ENCODE data around the gene ZNF541. TPM values are rescaled to one million over a fixed set of nuclear protein-coding genes. Genes with fewer than 3 reads are reported as not detected.

The ZNF541 gene
- total RNA-seq, 4 donors from 2014 or later, result 0.16 TPM; not detected in 3

DNA sequence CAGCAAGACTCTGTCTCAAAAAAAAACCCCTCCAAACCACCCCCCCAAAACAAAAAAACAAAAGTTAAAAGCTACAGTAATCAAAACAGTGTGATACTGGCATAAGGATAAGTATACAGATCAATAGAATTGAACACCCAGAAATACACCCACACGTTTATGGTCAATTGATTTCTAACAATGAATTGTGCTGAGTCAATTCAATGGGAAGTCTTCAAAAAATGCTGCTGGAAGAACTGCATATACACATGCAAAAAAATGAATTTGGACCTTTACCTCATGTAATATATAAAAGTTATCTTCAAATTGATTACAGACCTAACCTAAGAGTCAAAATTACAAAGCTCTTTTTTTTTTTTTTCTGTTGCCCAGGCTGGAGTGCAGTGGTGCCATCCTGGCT lies 38.3 kb downstream of the ZNF541 start:
- in situ Hi-C loops (cut with MboI; ENCODE audit: low pct_ligation_motif_present in 1 of 4, low pct_unique_long_range_greater_than_20kb in 1 of 4, low sequenced_read_pairs in 3 of 4) (no loop called here), intact Hi-C loops (cut with DNase I; ENCODE audit: low total_unique reads) (no loop called here)
- no peak overlapping the region for H3K4me3 ChIP-seq
- no peaks in the 10 kb centered on the region for H3K27me3 ChIP-seq
- WGBS, 2 donors (ENCODE audit: low coverage in 1 of 2), result 50 to 57% methylated on average over 1 of the region's 1 CpG
- no peak overlapping the region for H3K27ac ChIP-seq
- no peaks in the 10 kb centered on the region for H3K36me3 ChIP-seq
- H3K4me1 ChIP-seq, result no peaks in the 10 kb centered on the region
- H3K9me3 ChIP-seq, result no peaks in the 10 kb centered on the region
- DNase-seq, result no peak
- no peak for TF ChIP-seq POLR2AphosphoS5 (IDR thresholded peaks at IDR 0.05)
- TF ChIP-seq, protein P1, sequence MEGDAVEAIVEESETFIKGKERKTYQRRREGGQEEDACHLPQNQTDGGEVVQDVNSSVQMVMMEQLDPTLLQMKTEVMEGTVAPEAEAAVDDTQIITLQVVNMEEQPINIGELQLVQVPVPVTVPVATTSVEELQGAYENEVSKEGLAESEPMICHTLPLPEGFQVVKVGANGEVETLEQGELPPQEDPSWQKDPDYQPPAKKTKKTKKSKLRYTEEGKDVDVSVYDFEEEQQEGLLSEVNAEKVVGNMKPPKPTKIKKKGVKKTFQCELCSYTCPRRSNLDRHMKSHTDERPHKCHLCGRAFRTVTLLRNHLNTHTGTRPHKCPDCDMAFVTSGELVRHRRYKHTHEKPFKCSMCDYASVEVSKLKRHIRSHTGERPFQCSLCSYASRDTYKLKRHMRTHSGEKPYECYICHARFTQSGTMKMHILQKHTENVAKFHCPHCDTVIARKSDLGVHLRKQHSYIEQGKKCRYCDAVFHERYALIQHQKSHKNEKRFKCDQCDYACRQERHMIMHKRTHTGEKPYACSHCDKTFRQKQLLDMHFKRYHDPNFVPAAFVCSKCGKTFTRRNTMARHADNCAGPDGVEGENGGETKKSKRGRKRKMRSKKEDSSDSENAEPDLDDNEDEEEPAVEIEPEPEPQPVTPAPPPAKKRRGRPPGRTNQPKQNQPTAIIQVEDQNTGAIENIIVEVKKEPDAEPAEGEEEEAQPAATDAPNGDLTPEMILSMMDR (IDR thresholded peaks at IDR 0.05), result no peak
- TF ChIP-seq POLR2A (IDR thresholded peaks at IDR 0.05), result no peak
- TF ChIP-seq EP300 (IDR thresholded peaks at IDR 0.05; ENCODE audit: low read depth), result no peak

DNA sequence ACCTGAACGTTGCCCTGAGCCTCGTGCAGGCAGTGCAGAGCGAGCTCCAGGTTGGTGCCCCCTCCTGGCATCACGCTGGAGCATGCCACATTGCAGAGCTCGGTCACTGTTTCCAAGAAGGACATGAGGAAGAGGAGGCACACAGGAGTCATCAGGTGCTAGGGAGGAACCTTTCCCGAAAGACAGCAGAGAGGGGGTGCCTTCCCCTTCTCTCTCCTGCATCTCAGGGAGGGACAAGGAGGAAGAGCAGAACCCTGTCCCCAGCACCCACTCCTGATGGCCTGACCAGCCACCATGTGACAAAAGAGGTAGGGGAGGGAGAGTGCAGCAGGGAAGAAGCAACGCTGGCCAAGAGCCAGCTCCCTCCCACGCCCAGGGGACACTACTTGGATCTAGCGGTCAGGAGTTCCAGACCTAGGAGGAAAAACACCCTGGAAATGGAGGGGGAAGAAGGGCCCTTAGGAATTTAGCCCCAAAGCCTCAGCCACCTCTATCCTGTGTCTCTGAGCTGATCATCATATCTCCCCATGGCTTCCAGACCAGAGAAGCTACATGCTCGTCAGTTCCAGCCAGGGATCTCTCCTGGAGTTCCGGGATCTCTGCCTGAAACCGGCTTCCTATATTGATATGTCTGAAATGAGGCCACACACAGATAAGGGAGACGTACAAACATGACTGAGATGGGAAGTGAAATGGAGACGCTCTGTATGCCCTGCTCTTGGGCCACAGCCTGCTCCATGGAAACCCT lies 41.1 kb downstream of the ZNF541 start:
- in situ Hi-C loops (cut with MboI; ENCODE audit: low pct_ligation_motif_present in 1 of 4, low pct_unique_long_range_greater_than_20kb in 1 of 4, low sequenced_read_pairs in 3 of 4) (no loop called here), intact Hi-C loops (cut with DNase I; ENCODE audit: low total_unique reads) (no loop called here)
- TF ChIP-seq, protein P1 (IDR thresholded peaks at IDR 0.05), result no peak
- TF ChIP-seq POLR2A (IDR thresholded peaks at IDR 0.05) (no peak), EP300 (IDR thresholded peaks at IDR 0.05; ENCODE audit: low read depth) (no peak), POLR2AphosphoS5 (IDR thresholded peaks at IDR 0.05) (no peak)
- no peak overlapping the region for H3K4me3 ChIP-seq
- no peaks in the 10 kb centered on the region for H3K27me3 ChIP-seq
- H3K36me3 ChIP-seq, result no peaks in the 10 kb centered on the region
- 51% methylated on average over 14 of the region's 14 CpGs; no CpG with 5 or more reads in 1 of the 2 donors for WGBS, 2 donors (ENCODE audit: low coverage in 1 of 2)
- H3K27ac ChIP-seq, result no peak overlapping the region
- H3K4me1 ChIP-seq, result no peaks in the 10 kb centered on the region
- H3K9me3 ChIP-seq, result no peaks in the 10 kb centered on the region
- no peak for DNase-seq

DNA sequence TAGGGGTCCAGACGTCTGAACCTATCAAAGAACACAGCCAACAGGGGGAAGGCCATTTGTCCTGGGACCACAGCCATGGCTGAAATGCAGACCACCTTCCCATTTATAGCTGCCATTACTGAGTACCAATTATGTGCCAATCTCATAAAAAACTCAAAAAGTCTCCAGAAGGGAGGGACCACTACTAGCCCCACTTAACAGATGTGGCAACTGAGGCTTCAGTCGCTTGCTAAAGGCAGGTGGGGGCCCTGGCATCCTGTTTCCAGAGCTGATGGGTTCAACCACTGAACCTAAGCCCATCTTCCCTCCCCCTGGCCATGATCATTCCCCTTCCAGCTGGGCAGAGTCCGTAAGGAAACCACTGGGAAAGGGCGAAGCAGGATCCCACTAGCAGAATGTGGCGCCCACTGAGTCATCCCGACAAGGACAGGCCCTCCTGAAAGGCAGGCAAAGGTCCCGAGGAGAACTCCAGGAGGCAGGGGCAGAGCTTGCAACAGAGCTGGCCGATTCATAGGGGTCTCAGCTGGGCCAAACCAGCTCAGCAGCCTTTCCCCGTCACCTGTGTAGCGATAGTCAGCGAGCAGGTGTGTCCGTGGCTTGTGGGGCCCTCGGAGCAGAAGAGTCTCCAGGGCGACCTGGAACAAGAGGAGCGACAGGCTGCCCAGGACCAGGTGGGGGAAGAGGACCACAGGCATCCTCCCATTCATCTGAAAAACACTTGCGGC lies 43.8 kb downstream of the ZNF541 start:
- Histone ChIP-seq H3K4me1 (no peaks in the 10 kb centered on the region), H3K27me3 (no peaks in the 10 kb centered on the region), H3K36me3 (no peaks in the 10 kb centered on the region), H3K27ac (no peak overlapping the region), H3K9me3 (no peaks in the 10 kb centered on the region), H3K4me3 (no peak overlapping the region)
- TF ChIP-seq, protein P1 (IDR thresholded peaks at IDR 0.05), result no peak
- TF ChIP-seq POLR2A (IDR thresholded peaks at IDR 0.05), result no peak
- TF ChIP-seq EP300 (IDR thresholded peaks at IDR 0.05; ENCODE audit: low read depth), result no peak
- DNase-seq, result no peak
- WGBS, 2 donors (ENCODE audit: low coverage in 1 of 2), result 70 to 82% methylated on average over 2 to 16 of the region's 16 CpGs
- intact Hi-C loops (cut with DNase I; ENCODE audit: low total_unique reads), result no loop called here
- in situ Hi-C loops (cut with MboI; ENCODE audit: low pct_ligation_motif_present in 1 of 4, low pct_unique_long_range_greater_than_20kb in 1 of 4, low sequenced_read_pairs in 3 of 4), result no loop called here

DNA sequence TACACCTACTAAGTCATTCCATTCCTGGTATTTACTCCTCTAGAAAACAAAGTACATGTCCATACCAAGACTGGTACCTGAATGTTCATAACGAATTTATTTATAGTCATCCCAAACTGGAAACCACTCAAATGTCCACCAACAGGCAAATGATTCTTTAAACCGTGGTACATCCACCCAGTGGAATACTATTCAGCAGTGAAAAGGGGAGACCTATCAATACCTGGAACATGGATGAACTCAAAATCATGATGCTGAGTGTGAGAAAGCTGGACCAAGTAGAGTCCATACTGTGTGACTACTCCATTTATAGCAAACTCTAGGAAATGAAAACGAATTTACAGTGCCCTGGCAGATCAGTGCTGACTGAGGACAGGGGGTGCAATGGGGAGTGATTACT lies 46.1 kb downstream of the ZNF541 start:
- Histone ChIP-seq H3K9me3 (no peaks in the 10 kb centered on the region), H3K27ac (no peak overlapping the region), H3K36me3 (no peaks in the 10 kb centered on the region), H3K4me1 (peaks cover 4 to 19% (median 6%) of the 10 kb centered on the region in 4 donors), H3K4me3 (no peak overlapping the region), H3K27me3 (no peaks in the 10 kb centered on the region)
- TF ChIP-seq POLR2AphosphoS5 (IDR thresholded peaks at IDR 0.05), result no peak
- TF ChIP-seq, protein P1 (IDR thresholded peaks at IDR 0.05), result no peak
- TF ChIP-seq EP300 (IDR thresholded peaks at IDR 0.05; ENCODE audit: low read depth), result no peak
- TF ChIP-seq POLR2A (IDR thresholded peaks at IDR 0.05), result no peak
- in situ Hi-C loops (cut with MboI; ENCODE audit: low pct_ligation_motif_present in 1 of 4, low pct_unique_long_range_greater_than_20kb in 1 of 4, low sequenced_read_pairs in 3 of 4), result no loop called here
- WGBS, 2 donors (ENCODE audit: low coverage in 1 of 2), result 79 to 80% methylated on average over 2 to 3 of the region's 3 CpGs
- no peak for DNase-seq
- intact Hi-C loops (cut with DNase I; ENCODE audit: low total_unique reads), result no loop called here

All from transverse colon (tissue), 4 donors.